H1 (cell line): ENCODE results near the gene MARK3. TPM values are rescaled to one million over a fixed set of nuclear protein-coding genes. Genes with fewer than 3 reads are reported as not detected.

Experiments used
- CTCF ChIA-PET: fragments of 300-600 bp; sonication (Branson Sonifier 250); formaldehyde crosslinking; loops from one replicate; lab custom pipeline; 2021; ENCODE audit not compliant: partially characterized antibody; lab: Charles Lee
- POLR2A ChIA-PET: fragments of 300-600 bp; sonication (Branson Sonifier 250); formaldehyde crosslinking; loops from one replicate; lab custom pipeline; 2021; ENCODE audit warnings: inconsistent platforms; ENCODE audit not compliant: partially characterized antibody; lab: Charles Lee
- DNase-seq, 2 experiments: peaks; one replicate each; pipeline versions ENCODE4 v3.0.0 to v3.0.0-alpha.2; 2010 to 2022; ENCODE audit warnings: low spot score in 2 of 2, low read depth in 1 of 2, mixed read lengths in 1 of 2
- FAIRE-seq: peaks from 2 replicates; lab custom pipeline; 2011; peaks lifted over from hg19 to GRCh38; lab: Jason Lieb, UNC
- H2AFZ ChIP-seq: 2 replicates; pipeline ENCODE4 v1.8.1; 2012; ENCODE audit warnings: low read length, inconsistent platforms
- H2AK5ac ChIP-seq: 2 replicates; pipeline ENCODE4 v1.6.1; 2013; ENCODE audit warnings: low read depth, low read length
- H2BK120ac ChIP-seq: replicated peaks from 2 replicates; pipeline ENCODE3; 2013; ENCODE audit warnings: low read depth, low read length, inconsistent platforms
- H2BK12ac ChIP-seq: 2 replicates; pipeline ENCODE4 v1.6.1; 2013; ENCODE audit warnings: low read depth, low read length
- H2BK15ac ChIP-seq: 2 replicates; pipeline ENCODE4 v1.6.1; 2013; ENCODE audit warnings: low read length
- H2BK20ac ChIP-seq: 2 replicates; pipeline ENCODE4 v1.6.1; 2013; ENCODE audit warnings: low read length
- H2BK5ac ChIP-seq: 2 replicates; pipeline ENCODE4 v1.6.1; 2013; ENCODE audit warnings: low read depth, low read length
- H3K14ac ChIP-seq: 2 replicates; pipeline ENCODE4 v1.6.1; 2013; ENCODE audit warnings: inconsistent platforms; ENCODE audit not compliant: insufficient read length
- H3K18ac ChIP-seq: 2 replicates; pipeline ENCODE4 v1.6.1; 2013; ENCODE audit warnings: low read length; ENCODE audit errors: extremely low read depth
- H3K23ac ChIP-seq: 2 replicates; pipeline ENCODE4 v1.6.1; 2013; ENCODE audit warnings: inconsistent platforms; ENCODE audit not compliant: insufficient read length
- H3K23me2 ChIP-seq: 2 replicates; pipeline ENCODE4 v1.6.1; 2013; ENCODE audit warnings: low read depth, low read length
- H3K27ac ChIP-seq: 2 replicates; pipeline ENCODE4 v1.6.1; 2011; ENCODE audit warnings: low read depth, low read length, inconsistent platforms
- H3K27me3 ChIP-seq, 4 experiments: replicated peaks in 1 of 4; 1 replicate in 1 of 4; 2 replicates in 3 of 4; pipeline versions ENCODE4 v1.6.1 to v1.8.1; 2011 to 2013; ENCODE audit warnings: low read length in 3 of 4, mild to moderate bottlenecking in 3 of 4, inconsistent platforms in 2 of 4, mixed read lengths in 2 of 4, moderate library complexity in 1 of 4; ENCODE audit not compliant: control insufficient read depth in 3 of 4, insufficient read depth in 3 of 4; ENCODE audit errors: extremely low read depth in 1 of 4
- H3K36me3 ChIP-seq, 4 experiments: 2 replicates each; pipeline versions ENCODE4 v1.6.1 to v1.8.1; 2011 to 2013; ENCODE audit warnings: mild to moderate bottlenecking in 4 of 4, low read length in 3 of 4, moderate library complexity in 2 of 4, control low read depth in 1 of 4, inconsistent platforms in 1 of 4; ENCODE audit not compliant: insufficient read depth in 4 of 4, control insufficient read depth in 2 of 4
- H3K4ac ChIP-seq: replicated peaks from 2 replicates; pipeline ENCODE3; 2013; ENCODE audit warnings: low read length, low read depth, mixed read lengths, inconsistent platforms; ENCODE audit not compliant: insufficient read length
- H3K4me1 ChIP-seq, 4 experiments: replicated peaks in 1 of 4; 1 replicate in 1 of 4; 2 replicates in 3 of 4; pipeline versions ENCODE4 v1.6.1 to v1.8.1; 2011 to 2013; ENCODE audit warnings: low read length in 3 of 4, inconsistent platforms in 2 of 4, mixed read lengths in 1 of 4; ENCODE audit not compliant: insufficient read depth in 4 of 4, control insufficient read depth in 3 of 4
- H3K4me2 ChIP-seq, 2 experiments: 2 replicates each; pipeline versions ENCODE4 v1.6.1 to v1.8.1; 2011 to 2013; ENCODE audit warnings: low read depth in 2 of 2, low read length in 2 of 2, control low read depth in 1 of 2, inconsistent platforms in 1 of 2, mild to moderate bottlenecking in 1 of 2; ENCODE audit not compliant: insufficient read depth in 1 of 2
- H3K4me3 ChIP-seq, 4 experiments: fragments of 200-600, 300-600 bp in 1 of 4; sonication (generic), shearing (Covaris generic), sonication (Bioruptor Twin) in 1 of 4; 2 replicates each; pipeline versions ENCODE4 v1.5.1 to v1.8.1; 2011 to 2016; ENCODE audit warnings: low read length in 4 of 4, low read depth in 3 of 4, control low read depth in 2 of 4, inconsistent platforms in 2 of 4, mild to moderate bottlenecking in 2 of 4, mixed read lengths in 1 of 4, moderate library complexity in 1 of 4; ENCODE audit not compliant: insufficient read depth in 2 of 4; ENCODE audit errors: extremely low read depth in 1 of 4
- H3K56ac ChIP-seq: replicated peaks from 2 replicates; pipeline ENCODE3; 2013; ENCODE audit warnings: low read depth, mild to moderate bottlenecking, mixed read lengths, low read length, inconsistent platforms; ENCODE audit not compliant: insufficient read length
- H3K79me1 ChIP-seq: 2 replicates; pipeline ENCODE4 v1.6.1; 2013; ENCODE audit warnings: low read depth, low read length, control low read depth
- H3K79me2 ChIP-seq, 2 experiments: 2 replicates each; pipeline versions ENCODE4 v1.6.1 to v1.8.1; 2012 to 2013; ENCODE audit warnings: low read length in 2 of 2, mild to moderate bottlenecking in 2 of 2, inconsistent platforms in 1 of 2; ENCODE audit not compliant: insufficient read depth in 2 of 2, control insufficient read depth in 1 of 2
- H3K9ac ChIP-seq, 4 experiments: replicated peaks in 1 of 4; 1 replicate in 1 of 4; 2 replicates in 3 of 4; pipeline versions ENCODE4 v1.6.1 to v1.8.1; 2011 to 2013; ENCODE audit warnings: low read depth in 3 of 4, low read length in 3 of 4, control low read depth in 2 of 4, mild to moderate bottlenecking in 2 of 4, moderate library complexity in 2 of 4, inconsistent platforms in 1 of 4; ENCODE audit errors: extremely low read depth in 1 of 4
- H3K9me3 ChIP-seq, 2 experiments: 2 replicates each; pipeline versions ENCODE4 v1.6.1 to v1.8.1; 2012 to 2013; ENCODE audit warnings: mild to moderate bottlenecking in 2 of 2, moderate library complexity in 2 of 2, control low read depth in 1 of 2, inconsistent platforms in 1 of 2, low read depth in 1 of 2, low read length in 1 of 2, mixed read lengths in 1 of 2; ENCODE audit not compliant: insufficient read depth in 2 of 2
- H4K20me1 ChIP-seq, 2 experiments: replicated peaks in 1 of 2; 2 replicates each; pipeline versions ENCODE3 to v1.8.1; 2011 to 2013; ENCODE audit warnings: inconsistent platforms in 2 of 2, low read length in 2 of 2, mild to moderate bottlenecking in 1 of 2; ENCODE audit not compliant: insufficient read depth in 2 of 2, control insufficient read depth in 1 of 2
- H4K5ac ChIP-seq: 2 replicates; pipeline ENCODE4 v1.6.1; 2013; ENCODE audit warnings: low read length, low read depth, mixed read lengths, inconsistent platforms; ENCODE audit not compliant: insufficient read length
- H4K8ac ChIP-seq: 2 replicates; pipeline ENCODE4 v1.8.0; 2013; ENCODE audit warnings: mild to moderate bottlenecking, moderate library complexity, low read length, inconsistent platforms; ENCODE audit not compliant: insufficient read depth; ENCODE audit errors: extremely low read depth
- H4K91ac ChIP-seq: replicated peaks from 2 replicates; pipeline ENCODE3; 2013; ENCODE audit warnings: low read length, mixed read lengths, inconsistent platforms; ENCODE audit not compliant: insufficient read length
- BCL11A ChIP-seq, 2 experiments: IDR thresholded peaks; one replicate each; pipeline ENCODE4 v1.6.1; 2011; ENCODE audit warnings: low read depth in 2 of 2, low read length in 2 of 2, mild to moderate bottlenecking in 2 of 2
- CBX5 ChIP-seq: fragments of 300-800, 300-1000 bp; sonication (generic); IDR thresholded peaks from 2 replicates; pipeline ENCODE4 v1.7.1; 2016; ENCODE audit warnings: antibody characterized with exemption, low read length, low read depth
- CEBPB ChIP-seq: IDR thresholded peaks from 2 replicates; pipeline ENCODE4 v1.6.1; 2012; ENCODE audit warnings: low read depth, low read length
- EP300 ChIP-seq, 2 experiments: IDR thresholded peaks; 1 replicate in 1 of 2; 2 replicates in 1 of 2; pipeline ENCODE4 v1.6.1; 2011 to 2012; ENCODE audit warnings: low read depth in 2 of 2, low read length in 2 of 2, mild to moderate bottlenecking in 2 of 2, borderline replicate concordance in 1 of 2, inconsistent platforms in 1 of 2, moderate library complexity in 1 of 2
- KDM5A ChIP-seq: fragments of 200-600 bp; IDR thresholded peaks from 2 replicates; pipeline ENCODE4 v1.7.1; 2012; ENCODE audit warnings: mild to moderate bottlenecking, low read length, inconsistent platforms, mixed read lengths
- MAX ChIP-seq: IDR thresholded peaks from 2 replicates; pipeline ENCODE4 v1.6.1; 2012; ENCODE audit warnings: inconsistent platforms
- WGBS, 2 experiments: shearing (Covaris generic) in 1 of 2; methylation state at CpG; one replicate each; pipeline versions ENCODE4 v1.1.6 to v1.1.7; 2013 to 2015; ENCODE audit warnings: low lambda C conversion rate in 2 of 2, mixed read lengths in 2 of 2, inconsistent platforms in 1 of 2, low coverage in 1 of 2, missing lambda C conversion rate in 1 of 2; ENCODE audit not compliant: insufficient replicate concordance in 2 of 2, insufficient coverage in 1 of 2, insufficient read length in 1 of 2; ENCODE audit errors: extremely low coverage in 1 of 2, missing lambda C conversion rate in 1 of 2; 5-methylcytosine and 5-hydroxymethylcytosine counted together
- polyA plus RNA-seq, 7 experiments: library from polyadenylated mRNA; depleted of rRNA in 3 of 7; stranded (reverse) in 5 of 7; unstranded in 2 of 7; fragments of >200 nt in 5 of 7; fragments of 200-250 nt in 2 of 7; gene quantifications; 1 replicate in 5 of 7; 2 replicates in 1 of 7; 4 replicates in 1 of 7; pipeline versions ENCODE4 v1.2.1 to v1.2.3, GENCODE V29; 2011 to 2013; ENCODE audit warnings: missing spikeins in 2 of 7, mixed read lengths in 2 of 7
- total RNA-seq: library from RNA; stranded (reverse); fragmentation: NEBNext Ultra II Directional; extraction: Animal tissue kit (Norgen Biotek cat#: 25700); gene quantifications from 2 replicates; pipeline ENCODE4 v1.2.1, GENCODE V29; 2021

MARK3 gene
- total and polyA plus RNA-seq, 2 of the 8 experiments (the other 6 are each of a cell fraction or from before 2014, with no cell fraction given) = 39.4 to 76.9 TPM

- Histone ChIP-seq H2AK5ac (no peak overlapping the region), H3K4me1 (peaks cover 3 to 7% (median 4%) of the 10 kb centered on the region in 4 experiments), H3K79me2 (peaks cover 0 to 48% of the 10 kb centered on the region in 2 experiments; a peak in 2 of 4 replicates), H3K23ac (no peak overlapping the region), H3K9ac (no peak overlapping the region), H3K9me3 (no peaks in the 10 kb centered on the region), H2BK5ac (no peak overlapping the region), H3K18ac (no peak overlapping the region), H2BK20ac (no peak overlapping the region), H4K8ac (no peak overlapping the region), H4K91ac (no peak overlapping the region), H3K23me2 (no peaks in the 10 kb centered on the region), H3K27ac (no peak overlapping the region), H3K14ac (no peak overlapping the region), H2BK120ac (no peak overlapping the region), H2AFZ (no peak overlapping the region), H4K5ac (no peak overlapping the region), H3K36me3 (peaks cover 0 to 3% (median 1%) of the 10 kb centered on the region in 4 experiments; a peak in 2 of 8 replicates), H4K20me1 (peaks cover 0 to 3% of the 10 kb centered on the region in 2 experiments), H3K4me3 (no peak overlapping the region), H2BK12ac (no peak overlapping the region), H3K79me1 (no peaks in the 10 kb centered on the region), H3K4ac (no peak overlapping the region), H2BK15ac (no peak overlapping the region), H3K4me2 (no peak overlapping the region; a peak in 1 of 4 replicates), H3K27me3 (no peaks in the 10 kb centered on the region), H3K56ac (no peak overlapping the region)
- DNase-seq (no peak), FAIRE-seq (no peak)
- CTCF ChIA-PET = no interaction called here
- POLR2A ChIA-PET = interaction anchor here (0.6 kb wide), 1 partner anchor 9 kb away, joined by 4 read pairs; no protein-coding TSS in a partner anchor
- no peak for TF ChIP-seq KDM5A
- TF ChIP-seq BCL11A (IDR thresholded peaks at IDR 0.05; ENCODE audit: low read depth in 2 of 2, low read length in 2 of 2) = no peak
- no peak for TF ChIP-seq EP300 (IDR thresholded peaks at IDR 0.05; ENCODE audit: borderline replicate concordance in 1 of 2, low read depth in 2 of 2, low read length in 2 of 2)
- no peak for TF ChIP-seq MAX
- no peak for TF ChIP-seq CBX5
- TF ChIP-seq CEBPB = no peak
- WGBS, 2 experiments = 88% methylated on average over 3 of the region's 3 CpGs; no CpG with 5 or more reads in 1 of the 2 experiments
These were observed 43.7 kb downstream of the MARK3 start for GRCh38 chr14:103428723-103429556.
